H9 (cell line): ENCODE data around the gene GLIS2. TPM values are rescaled to one million over a fixed set of nuclear protein-coding genes. Genes with fewer than 3 reads are reported as not detected.
A peak's percentile ranks its signal among the peaks of the same experiment; 100 is the strongest.

Source experiments
- DNase-seq: peaks from one replicate; pipeline ENCODE4 v3.0.0-alpha.2; 2017
- H2AFZ ChIP-seq: one replicate; pipeline ENCODE4 v1.6.1; 2013; ENCODE audit warnings: mild to moderate bottlenecking, low read length, control low read depth, moderate library complexity
- H2AK5ac ChIP-seq: 2 replicates; pipeline ENCODE4 v1.6.1; 2013; ENCODE audit warnings: low read length, control low read depth, mixed read lengths; ENCODE audit not compliant: insufficient read length
- H2BK120ac ChIP-seq: one replicate; pipeline ENCODE4 v1.6.1; 2013; ENCODE audit warnings: low read depth, mild to moderate bottlenecking, low read length, control low read depth, inconsistent platforms; ENCODE audit not compliant: poor library complexity, severe bottlenecking
- H2BK12ac ChIP-seq: 2 replicates; pipeline ENCODE4 v1.6.1; 2013; ENCODE audit warnings: low read length, control low read depth, mixed read lengths, low read depth; ENCODE audit not compliant: insufficient read length
- H2BK15ac ChIP-seq: 2 replicates; pipeline ENCODE4 v1.6.1; 2013; ENCODE audit warnings: low read depth, low read length, control low read depth
- H2BK20ac ChIP-seq: one replicate; pipeline ENCODE4 v1.6.1; 2013; ENCODE audit warnings: low read depth, mild to moderate bottlenecking, low read length, control low read depth, inconsistent platforms; ENCODE audit not compliant: poor library complexity, severe bottlenecking
- H2BK5ac ChIP-seq: 2 replicates; pipeline ENCODE4 v1.6.1; 2013; ENCODE audit warnings: low read length, control low read depth, mixed read lengths; ENCODE audit not compliant: insufficient read length
- H3K14ac ChIP-seq: 2 replicates; pipeline ENCODE4 v1.6.1; 2013; ENCODE audit warnings: low read length, control low read depth; ENCODE audit not compliant: insufficient read depth
- H3K18ac ChIP-seq: 2 replicates; pipeline ENCODE4 v1.6.1; 2013; ENCODE audit warnings: low read depth, mild to moderate bottlenecking, mixed read lengths, low read length, control low read depth; ENCODE audit not compliant: insufficient read length
- H3K23ac ChIP-seq: 2 replicates; pipeline ENCODE4 v1.6.1; 2013; ENCODE audit warnings: low read length, control low read depth, mixed read lengths, low read depth; ENCODE audit not compliant: insufficient read length
- H3K23me2 ChIP-seq: 2 replicates; pipeline ENCODE4 v1.6.1; 2013; ENCODE audit warnings: low read depth, mild to moderate bottlenecking, mixed read lengths, low read length, control low read depth; ENCODE audit not compliant: insufficient read length, poor library complexity, severe bottlenecking
- H3K27ac ChIP-seq: 2 replicates; pipeline ENCODE4 v1.5.1; 2013; ENCODE audit warnings: low read length, control low read depth, mixed read lengths, low read depth; ENCODE audit not compliant: insufficient read length
- H3K27me3 ChIP-seq: 2 replicates; pipeline ENCODE4 v1.6.1; 2013; ENCODE audit warnings: low read length, control low read depth, inconsistent platforms; ENCODE audit not compliant: insufficient read depth
- H3K4ac ChIP-seq: 2 replicates; pipeline ENCODE4 v1.6.1; 2013; ENCODE audit warnings: low read depth, mild to moderate bottlenecking, control low read depth, inconsistent platforms, low read length, moderate library complexity
- H3K4me1 ChIP-seq: 2 replicates; pipeline ENCODE4 v1.6.1; 2013; ENCODE audit warnings: low read length, control low read depth, inconsistent platforms; ENCODE audit not compliant: insufficient read depth
- H3K4me2 ChIP-seq: 2 replicates; pipeline ENCODE4 v1.6.1; 2013; ENCODE audit warnings: low read length, control low read depth, mixed read lengths; ENCODE audit not compliant: insufficient read length, insufficient read depth
- H3K56ac ChIP-seq: 2 replicates; pipeline ENCODE4 v1.6.1; 2013; ENCODE audit warnings: low read depth, mild to moderate bottlenecking, mixed read lengths, low read length, control low read depth; ENCODE audit not compliant: insufficient read length
- H3K79me1 ChIP-seq: 2 replicates; pipeline ENCODE4 v1.6.1; 2013; ENCODE audit warnings: low read depth, mild to moderate bottlenecking, moderate library complexity, low read length, control low read depth, inconsistent platforms; ENCODE audit not compliant: insufficient read depth, poor library complexity, severe bottlenecking
- H3K79me2 ChIP-seq: 2 replicates; pipeline ENCODE4 v1.6.1; 2013; ENCODE audit warnings: low read length, control low read depth, inconsistent platforms; ENCODE audit not compliant: insufficient read depth
- H3K9ac ChIP-seq: 2 replicates; pipeline ENCODE4 v1.6.1; 2013; ENCODE audit warnings: low read length, control low read depth, mixed read lengths; ENCODE audit not compliant: insufficient read length; ENCODE audit errors: extremely low read depth
- H3K9me3 ChIP-seq: one replicate; pipeline ENCODE4 v1.6.1; 2013; ENCODE audit warnings: low read depth, low read length, inconsistent platforms; ENCODE audit not compliant: control insufficient read depth
- H3T11ph ChIP-seq: one replicate; pipeline ENCODE4 v1.6.1; 2013; ENCODE audit warnings: mild to moderate bottlenecking, low read length, control low read depth, inconsistent platforms
- H4K20me1 ChIP-seq: one replicate; pipeline ENCODE4 v1.6.1; 2013; ENCODE audit not compliant: control insufficient read depth, insufficient read length, insufficient read depth
- H4K5ac ChIP-seq: 2 replicates; pipeline ENCODE4 v1.6.1; 2013; ENCODE audit warnings: low read depth, mild to moderate bottlenecking, mixed read lengths, low read length, control low read depth; ENCODE audit not compliant: insufficient read length
- H4K8ac ChIP-seq: replicated peaks from 2 replicates; pipeline ENCODE4 v1.6.1; 2013; ENCODE audit warnings: low read length, control low read depth, mixed read lengths, low read depth; ENCODE audit not compliant: insufficient read length
- H4K91ac ChIP-seq: 2 replicates; pipeline ENCODE4 v1.6.1; 2013; ENCODE audit warnings: low read depth, mild to moderate bottlenecking, moderate library complexity, mixed read lengths, low read length, control low read depth; ENCODE audit not compliant: insufficient read length
- H3K27ac Mint-ChIP-seq, 3 experiments: 2 replicates in 2 of 3; 3 replicates in 1 of 3; pipeline ENCODE4 v1.8.0; 2020 to 2021; ENCODE audit warnings: mixed read lengths in 3 of 3, mild to moderate bottlenecking in 1 of 3, moderate library complexity in 1 of 3
- H3K27me3 Mint-ChIP-seq: 2 replicates; pipeline ENCODE4 v1.8.0; 2021; ENCODE audit warnings: low read depth, mild to moderate bottlenecking, moderate library complexity, mixed read lengths
- H3K36me3 Mint-ChIP-seq, 3 experiments: 2 replicates in 2 of 3; 3 replicates in 1 of 3; pipeline ENCODE4 v1.8.0; 2020 to 2021; ENCODE audit warnings: low read depth in 3 of 3, mixed read lengths in 3 of 3; ENCODE audit not compliant: insufficient read depth in 1 of 3
- H3K4me1 Mint-ChIP-seq, 2 experiments: 2 replicates each; pipeline ENCODE4 v1.8.0; 2020; ENCODE audit warnings: mixed read lengths in 2 of 2
- H3K4me3 Mint-ChIP-seq, 2 experiments: 2 replicates in 1 of 2; 3 replicates in 1 of 2; pipeline ENCODE4 v1.8.0; 2020 to 2021; ENCODE audit warnings: mild to moderate bottlenecking in 2 of 2, mixed read lengths in 2 of 2, moderate library complexity in 1 of 2
- H3K9me3 Mint-ChIP-seq, 2 experiments: 2 replicates in 1 of 2; 3 replicates in 1 of 2; pipeline ENCODE4 v1.8.0; 2020; ENCODE audit warnings: mild to moderate bottlenecking in 2 of 2, mixed read lengths in 2 of 2, moderate library complexity in 1 of 2
- CTCF ChIP-seq: fragments of 200-600 bp; sonication (generic); conservative IDR thresholded peaks from 3 replicates; pipeline ENCODE4 v1.8.0; 2021; ENCODE audit warnings: antibody characterized with exemption, mild to moderate bottlenecking
- WGBS: extraction: QIAGEN DNeasy Blood & Tissue Kit; methylation state at CpG from one replicate; pipeline ENCODE4 v1.1.7; 2013; ENCODE audit warnings: missing lambda C conversion rate, low lambda C conversion rate, mixed read lengths; ENCODE audit not compliant: insufficient read length; ENCODE audit errors: extremely low coverage; 5-methylcytosine and 5-hydroxymethylcytosine counted together
- total RNA-seq: library from RNA; stranded (reverse); gene quantifications from 2 replicates; pipeline ENCODE4 v1.2.1, GENCODE V29; 2021

The GLIS2 gene
- total RNA-seq, 1 experiment from 2014 or later, result 14.3 TPM

DNA sequence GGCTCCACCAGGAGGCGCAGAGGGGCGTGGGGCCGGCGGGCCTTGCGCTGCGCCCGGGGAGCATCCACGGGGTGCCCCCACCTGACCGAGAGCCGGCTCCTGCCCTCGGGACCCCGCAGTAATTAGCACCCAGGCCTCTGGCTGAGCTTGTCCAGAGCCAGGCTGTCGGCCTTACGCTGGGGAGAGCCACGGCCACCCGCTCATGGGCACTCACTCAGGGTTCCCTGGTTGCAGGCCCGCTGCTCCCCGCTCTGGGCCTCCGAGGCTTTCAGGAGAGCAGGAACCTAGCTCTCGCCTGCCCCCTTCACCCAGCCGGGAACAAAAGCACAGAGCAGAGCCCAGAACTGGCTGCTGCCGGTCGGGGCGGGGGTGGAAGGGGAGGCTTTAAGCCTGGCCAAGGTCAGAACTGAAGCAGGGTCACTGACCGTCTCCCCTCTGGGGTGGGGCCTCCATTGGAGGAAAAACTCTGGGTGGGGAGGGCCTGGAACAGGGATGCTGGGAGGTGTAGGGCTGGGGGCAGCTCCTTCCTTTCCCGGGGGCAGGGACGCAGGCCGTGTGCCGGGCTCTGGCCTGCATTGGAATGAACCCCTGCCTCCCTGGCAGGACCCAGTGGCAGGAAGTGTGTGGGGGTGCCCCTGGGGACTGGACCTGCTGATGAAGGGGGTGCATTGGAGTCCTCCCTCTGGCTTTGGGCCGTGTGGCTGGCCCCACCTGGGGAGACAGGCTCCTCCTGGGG lies 12.3 kb downstream of the GLIS2 start:
- no peaks in the 10 kb centered on the region for H3K27me3 ChIP-seq
- no peak overlapping the region for H4K5ac ChIP-seq
- H2AK5ac ChIP-seq, result no peak overlapping the region
- H3K56ac ChIP-seq, result no peak overlapping the region
- peak overlapping the region; percentile 64 for H3K4me2 ChIP-seq
- H3K9me3 Mint-ChIP-seq, result no peaks in the 10 kb centered on the region
- no CpG with 5 or more reads among the region's 30 CpGs for WGBS
- peak overlapping the region; percentile 46 to 62 for H3K4me3 Mint-ChIP-seq
- peak overlapping the region in 2 of 3 experiments; percentile 40 to 76; a peak in 1 of 7 replicates for H3K27ac Mint-ChIP-seq
- H3K79me2 ChIP-seq, result peaks cover 1% of the 10 kb centered on the region; the same call in 1 of the 2 replicates
- H3K4ac ChIP-seq, result no peak overlapping the region; the same call in 1 of the 2 replicates
- peak; percentile 88 for DNase-seq
- H3K9ac ChIP-seq, result peak overlapping the region; percentile 44
- H3K79me1 ChIP-seq, result no peaks in the 10 kb centered on the region
- no peak overlapping the region for H2BK5ac ChIP-seq
- H2BK12ac ChIP-seq, result peak overlapping the region; percentile 30
- H3K36me3 Mint-ChIP-seq, result no peaks in the 10 kb centered on the region; a peak in 1 of 7 replicates
- H2AFZ ChIP-seq, result no peak overlapping the region
- no peaks in the 10 kb centered on the region for H4K20me1 ChIP-seq
- H3T11ph ChIP-seq, result no peak overlapping the region
- H3K18ac ChIP-seq, result peak overlapping the region; percentile 39
- H3K27me3 Mint-ChIP-seq, result no peaks in the 10 kb centered on the region
- H3K9me3 ChIP-seq, result no peaks in the 10 kb centered on the region
- H3K23ac ChIP-seq, result no peak overlapping the region
- peaks cover 9 to 18% of the 10 kb centered on the region in 2 experiments for H3K4me1 Mint-ChIP-seq
- peaks cover 4% of the 10 kb centered on the region for H3K23me2 ChIP-seq
- TF ChIP-seq CTCF, result peak; percentile 70
- no peak overlapping the region for H3K27ac ChIP-seq
- H2BK15ac ChIP-seq, result no peak overlapping the region
- H2BK120ac ChIP-seq, result no peak overlapping the region
- H4K8ac ChIP-seq, result no peak overlapping the region
- no peak overlapping the region for H2BK20ac ChIP-seq
- peak overlapping the region; percentile 90 for H3K14ac ChIP-seq
- H4K91ac ChIP-seq, result no peak overlapping the region
- peaks cover 3% of the 10 kb centered on the region; the same call in 1 of the 2 replicates for H3K4me1 ChIP-seq
